Activated T-cell treated with anti-CD3 and anti-CD28 coated beads, Interleukin-2, amount 50 U/mL, for 4 hours (primary cell): Measurements from ENCODE around the gene MIF. TPM values are rescaled to one million over a fixed set of nuclear protein-coding genes. Genes with fewer than 3 reads are reported as not detected.

Source experiments
- ATAC-seq, 2 donors: fragments of 200-7000 bp; cut with Tn5 transposase; one replicate each; pipeline ENCODE4 v1.10.0; 2021
- DNase-seq: peaks from one replicate; pipeline ENCODE4 v3.0.0-alpha.2; 2020
- H3K27me3 Mint-ChIP-seq: one replicate; pipeline ENCODE4 v1.8.0; 2021; ENCODE audit warnings: low read depth, mixed read lengths
- H3K36me3 Mint-ChIP-seq: one replicate; pipeline ENCODE4 v1.8.0; 2022; ENCODE audit warnings: mixed read lengths; ENCODE audit not compliant: insufficient read depth
- H3K4me1 Mint-ChIP-seq: one replicate; pipeline ENCODE4 v1.8.0; 2021; ENCODE audit warnings: low read depth, mixed read lengths
- H3K4me3 Mint-ChIP-seq: one replicate; pipeline ENCODE4 v1.8.0; 2021; ENCODE audit warnings: mild to moderate bottlenecking, moderate library complexity, mixed read lengths
- H3K9me3 Mint-ChIP-seq: one replicate; pipeline ENCODE4 v1.8.0; 2021; ENCODE audit warnings: mixed read lengths
- total RNA-seq, 3 donors: library from RNA; stranded (reverse); gene quantifications; one replicate each; pipeline ENCODE4 v1.2.1, GENCODE V29; 2021

The MIF gene
- 1,000 to 10,000 TPM; 1,069 to 1,172 (median 1,160) TPM for total RNA-seq

DNA sequence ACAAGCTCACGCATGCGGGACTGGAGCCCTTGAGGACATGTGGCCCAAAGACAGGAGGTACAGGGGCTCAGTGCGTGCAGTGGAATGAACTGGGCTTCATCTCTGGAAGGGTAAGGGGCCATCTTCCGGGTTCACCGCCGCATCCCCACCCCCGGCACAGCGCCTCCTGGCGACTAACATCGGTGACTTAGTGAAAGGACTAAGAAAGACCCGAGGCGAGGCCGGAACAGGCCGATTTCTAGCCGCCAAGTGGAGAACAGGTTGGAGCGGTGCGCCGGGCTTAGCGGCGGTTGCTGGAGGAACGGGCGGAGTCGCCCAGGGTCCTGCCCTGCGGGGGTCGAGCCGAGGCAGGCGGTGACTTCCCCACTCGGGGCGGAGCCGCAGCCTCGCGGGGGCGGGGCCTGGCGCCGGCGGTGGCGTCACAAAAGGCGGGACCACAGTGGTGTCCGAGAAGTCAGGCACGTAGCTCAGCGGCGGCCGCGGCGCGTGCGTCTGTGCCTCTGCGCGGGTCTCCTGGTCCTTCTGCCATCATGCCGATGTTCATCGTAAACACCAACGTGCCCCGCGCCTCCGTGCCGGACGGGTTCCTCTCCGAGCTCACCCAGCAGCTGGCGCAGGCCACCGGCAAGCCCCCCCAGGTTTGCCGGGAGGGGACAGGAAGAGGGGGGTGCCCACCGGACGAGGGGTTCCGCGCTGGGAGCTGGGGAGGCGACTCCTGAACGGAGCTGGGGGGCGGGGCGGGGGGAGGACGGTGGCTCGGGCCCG lies at the start of gene MIF:
TSS of gene MIF (plus strand) at position 439 of the 765 bp plus-strand sequence. CDS start at position 531, 92 bp downstream.
- no peaks in the 10 kb centered on the region for H3K27me3 Mint-ChIP-seq
- DNase-seq (peak; percentile 96), ATAC-seq (peak; percentile 86)
- peaks cover 21% of the 10 kb centered on the region for H3K36me3 Mint-ChIP-seq
- peaks cover 20% of the 10 kb centered on the region for H3K4me1 Mint-ChIP-seq
- no peaks in the 10 kb centered on the region for H3K9me3 Mint-ChIP-seq
- H3K4me3 Mint-ChIP-seq, result peak within 1 kb of the TSS; percentile 95

DNA sequence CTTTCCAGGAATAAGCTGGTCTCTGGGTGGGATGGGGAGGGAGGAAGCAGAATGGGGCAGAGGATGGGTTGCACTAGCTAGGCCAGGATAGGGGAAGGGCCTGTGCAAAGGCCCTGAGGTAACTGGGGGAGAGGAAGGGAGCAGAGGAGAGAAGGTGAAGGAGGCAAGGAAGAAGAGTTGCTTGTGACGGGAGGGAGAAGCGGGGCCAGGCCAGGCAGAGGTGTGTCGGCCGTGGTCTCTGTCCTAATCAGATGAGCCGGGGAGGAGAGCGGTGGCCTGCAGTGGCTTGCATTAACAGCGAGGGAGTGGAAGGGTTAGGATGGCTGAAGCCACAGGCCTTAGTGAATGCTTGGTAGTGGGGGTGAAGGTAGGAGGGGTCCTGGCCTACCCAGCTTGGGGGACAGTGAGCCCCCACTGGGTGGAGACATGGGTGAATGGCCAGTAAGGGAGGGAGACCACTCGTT lies 49.4 kb upstream of the MIF start:
- Mint-ChIP-seq H3K36me3 (no peaks in the 10 kb centered on the region), H3K9me3 (no peaks in the 10 kb centered on the region), H3K4me3 (no peak overlapping the region), H3K27me3 (no peaks in the 10 kb centered on the region), H3K4me1 (peaks cover under 1% of the 10 kb centered on the region)
- no peak for DNase-seq
- ATAC-seq, result no peak

GRCh38 chr22:23845265-23846080 lies 48.7 kb upstream of the MIF start:
- Mint-ChIP-seq H3K36me3 (no peaks in the 10 kb centered on the region), H3K4me3 (no peak overlapping the region), H3K9me3 (no peaks in the 10 kb centered on the region), H3K4me1 (peaks cover 4% of the 10 kb centered on the region), H3K27me3 (no peaks in the 10 kb centered on the region)
- ATAC-seq (no peak), DNase-seq (no peak)

- no peaks in the 10 kb centered on the region for H3K36me3 Mint-ChIP-seq
- DNase-seq (no peak), ATAC-seq (no peak)
- no peaks in the 10 kb centered on the region for H3K27me3 Mint-ChIP-seq
- no peak overlapping the region for H3K4me3 Mint-ChIP-seq
- peaks cover 4% of the 10 kb centered on the region for H3K4me1 Mint-ChIP-seq
- no peaks in the 10 kb centered on the region for H3K9me3 Mint-ChIP-seq
Observed at GRCh38 chr22:23846081-23846469, 48.1 kb upstream of the MIF start.

DNA sequence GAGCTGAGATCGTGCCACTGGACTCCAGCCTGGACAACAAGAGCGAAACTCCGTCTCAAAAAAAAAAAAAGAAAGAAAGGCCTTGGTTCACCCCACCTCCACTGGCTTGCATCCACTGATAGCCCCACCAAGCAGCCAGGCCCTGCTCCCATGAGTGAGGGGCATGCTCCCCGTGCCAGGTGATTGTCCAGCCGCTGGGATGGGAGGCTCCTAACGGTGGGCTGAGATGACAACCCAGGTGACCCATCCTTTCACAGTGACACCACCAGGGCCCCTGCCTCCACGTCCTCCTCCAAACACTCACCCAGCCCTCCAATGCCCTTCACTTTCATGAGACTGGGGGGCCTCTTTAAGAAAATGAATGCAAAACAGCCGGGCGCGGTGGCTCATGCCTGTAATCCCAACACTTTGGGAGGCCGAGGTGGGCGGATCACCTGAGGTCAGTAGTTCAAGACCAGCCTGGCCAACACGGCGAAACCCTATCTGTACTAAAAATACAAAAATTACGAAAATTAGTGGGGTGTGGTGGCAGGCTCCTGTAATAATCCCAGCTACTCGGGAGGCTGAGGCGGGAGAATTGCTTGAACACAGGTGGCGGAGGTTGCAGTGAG lies 46.8 kb upstream of the MIF start:
- ATAC-seq (no peak), DNase-seq (no peak)
- no peaks in the 10 kb centered on the region for H3K9me3 Mint-ChIP-seq
- H3K4me1 Mint-ChIP-seq, result peaks cover 4% of the 10 kb centered on the region
- H3K4me3 Mint-ChIP-seq, result no peak overlapping the region
- no peaks in the 10 kb centered on the region for H3K27me3 Mint-ChIP-seq
- H3K36me3 Mint-ChIP-seq, result no peaks in the 10 kb centered on the region

- Mint-ChIP-seq H3K27me3 (no peaks in the 10 kb centered on the region), H3K4me3 (no peak overlapping the region), H3K4me1 (peaks cover 4% of the 10 kb centered on the region), H3K9me3 (no peaks in the 10 kb centered on the region), H3K36me3 (no peaks in the 10 kb centered on the region)
- ATAC-seq (no peak), DNase-seq (no peak)
Observed at GRCh38 chr22:23847991-23848864, 46.0 kb upstream of the MIF start.

DNA sequence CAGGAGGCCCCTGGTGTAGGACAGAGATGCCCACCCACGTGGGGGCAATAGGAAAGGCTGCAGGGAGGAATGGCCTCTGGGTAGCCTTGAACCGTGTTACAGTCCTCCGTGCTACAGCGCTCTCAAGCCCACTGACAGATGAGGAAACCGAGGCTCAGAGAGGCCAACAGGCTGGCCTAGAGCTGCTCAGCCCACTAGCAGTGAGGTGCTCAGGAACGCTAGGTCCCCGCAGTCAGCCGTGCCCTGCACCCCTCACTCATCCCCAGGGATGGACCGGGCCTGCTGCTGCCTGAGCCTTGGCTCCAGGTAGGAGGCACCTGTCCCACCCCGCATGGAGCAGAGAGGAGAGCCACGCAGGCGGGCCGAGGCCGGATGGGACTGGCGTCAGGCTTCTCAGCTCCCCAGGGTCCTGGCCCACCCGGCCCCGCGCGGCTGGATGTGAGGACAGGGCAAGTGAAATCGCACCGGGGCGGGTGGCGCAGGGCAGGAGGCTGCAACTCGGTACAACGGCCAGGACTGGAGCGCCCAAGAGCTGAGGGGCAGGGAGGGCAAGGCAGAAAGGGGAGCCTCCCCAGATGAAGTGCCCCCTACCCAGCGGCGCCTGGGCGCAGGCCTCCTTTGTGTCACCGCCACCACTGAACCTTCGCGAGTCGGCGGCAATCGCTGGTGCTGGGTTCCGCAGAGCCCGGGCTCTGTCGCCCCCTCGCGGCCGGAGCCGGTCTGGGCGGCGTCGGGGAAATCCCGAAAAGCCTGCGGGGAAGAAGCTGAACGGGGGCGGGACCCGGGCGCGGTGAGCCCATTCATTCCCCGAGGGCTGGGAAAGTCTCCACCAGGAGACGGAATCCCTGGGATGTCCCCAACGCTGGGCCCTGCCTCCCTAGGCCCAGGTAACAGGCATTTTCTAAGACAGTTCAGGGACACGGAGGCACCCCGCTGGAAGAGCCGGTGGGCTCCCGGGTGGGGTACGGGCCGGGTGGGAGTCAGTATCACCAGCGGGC lies 44.9 kb upstream of the MIF start:
- peak; percentile 88 for DNase-seq
- peak; percentile 91 to 94 for ATAC-seq
- Mint-ChIP-seq H3K4me3 (no peak overlapping the region), H3K9me3 (no peaks in the 10 kb centered on the region), H3K36me3 (no peaks in the 10 kb centered on the region), H3K4me1 (peaks cover 4% of the 10 kb centered on the region), H3K27me3 (no peaks in the 10 kb centered on the region)

DNA sequence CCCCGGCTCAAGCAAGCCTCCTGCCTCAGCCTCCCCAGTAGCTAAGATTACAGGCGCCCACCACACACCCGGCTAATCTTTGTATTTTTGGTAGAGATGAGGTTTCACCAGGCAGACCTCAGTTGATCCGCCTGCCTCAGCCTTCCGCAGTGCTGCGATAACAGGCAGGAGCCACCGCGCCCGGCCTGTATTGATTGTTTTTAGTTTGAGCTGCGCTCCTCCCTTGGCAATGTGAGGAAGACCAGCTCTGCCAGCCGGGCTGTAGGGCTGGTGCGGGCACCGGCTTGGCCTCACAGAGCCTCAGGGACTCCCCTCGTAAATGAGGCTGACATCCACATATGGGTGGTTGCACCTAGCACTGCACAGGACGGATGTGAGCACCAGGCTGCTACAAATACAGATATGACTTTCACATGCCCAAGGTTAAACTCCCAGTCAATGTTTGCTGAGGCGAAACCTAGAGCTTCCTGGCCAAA lies 44.0 kb upstream of the MIF start:
- H3K4me1 Mint-ChIP-seq, result peaks cover 4% of the 10 kb centered on the region
- H3K27me3 Mint-ChIP-seq, result no peaks in the 10 kb centered on the region
- no peaks in the 10 kb centered on the region for H3K9me3 Mint-ChIP-seq
- ATAC-seq (no peak), DNase-seq (no peak)
- no peaks in the 10 kb centered on the region for H3K36me3 Mint-ChIP-seq
- no peak overlapping the region for H3K4me3 Mint-ChIP-seq

DNA sequence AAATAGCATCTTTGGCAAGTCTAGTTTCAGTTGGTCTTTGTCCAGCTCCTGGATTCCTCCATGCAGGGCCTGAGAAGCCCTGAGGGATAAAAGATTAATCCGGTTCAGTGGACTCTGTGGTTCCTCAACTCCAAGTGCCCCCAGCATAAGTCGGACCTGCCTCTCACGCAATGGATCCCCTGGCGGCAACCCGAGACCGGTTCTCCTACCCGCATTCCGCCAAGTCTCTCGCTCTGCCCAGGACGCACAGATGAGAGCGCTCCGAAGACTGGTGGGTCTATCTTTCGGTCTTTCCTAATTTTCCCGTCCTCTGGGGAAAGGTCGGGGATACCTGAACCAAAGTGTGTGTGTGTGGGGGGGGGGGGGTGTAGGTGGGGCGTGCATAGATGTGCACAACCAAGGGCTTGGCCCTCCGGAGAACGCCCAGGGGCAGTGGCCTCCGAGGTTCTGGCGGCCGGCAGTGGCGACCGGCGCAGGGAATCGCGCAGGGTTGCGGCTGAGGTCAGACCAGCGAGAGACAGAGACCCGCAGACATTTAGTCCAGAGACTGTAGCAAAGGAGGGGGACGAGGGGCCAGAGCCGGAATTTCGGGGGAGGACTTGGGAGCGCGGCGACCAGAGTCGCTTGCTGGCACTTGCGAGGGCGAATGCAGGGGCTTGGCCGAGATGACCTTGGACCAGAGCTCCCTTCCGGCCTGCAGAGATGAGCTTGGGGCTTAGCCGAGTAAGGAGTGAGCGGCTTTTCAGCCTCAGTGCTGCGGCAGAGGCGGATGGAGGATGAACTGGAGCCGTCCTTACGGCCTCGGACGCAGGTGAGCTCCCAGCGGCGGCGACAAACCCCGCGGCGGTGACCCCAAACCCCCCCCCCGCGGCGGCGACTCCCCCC lies 37.2 kb upstream of the MIF start:
- DNase-seq, result no peak
- peak; percentile 49 to 51 for ATAC-seq
- Mint-ChIP-seq H3K9me3 (no peaks in the 10 kb centered on the region), H3K4me3 (peak overlapping the region; percentile 87), H3K36me3 (no peaks in the 10 kb centered on the region), H3K4me1 (peaks cover 18% of the 10 kb centered on the region), H3K27me3 (no peaks in the 10 kb centered on the region)

GRCh38 chr22:23857606-23858483 lies 36.3 kb upstream of the MIF start, which contains the start of gene SLC2A11:
Gene SLC2A11, plus strand, starts transcription at chr22:23857875. Its CDS starts 125 bp downstream, at chr22:23858000.
- Mint-ChIP-seq H3K4me3 (peak within 1 kb of the TSS; percentile 87), H3K27me3 (no peaks in the 10 kb centered on the region), H3K36me3 (no peaks in the 10 kb centered on the region), H3K4me1 (peaks cover 18% of the 10 kb centered on the region), H3K9me3 (no peaks in the 10 kb centered on the region)
- ATAC-seq, result peak; percentile 96 to 97
- DNase-seq, result peak; percentile 87

- DNase-seq (no peak), ATAC-seq (no peak)
- Mint-ChIP-seq H3K9me3 (no peaks in the 10 kb centered on the region), H3K4me3 (peak overlapping the region; percentile 87), H3K36me3 (no peaks in the 10 kb centered on the region), H3K27me3 (no peaks in the 10 kb centered on the region), H3K4me1 (peaks cover 18% of the 10 kb centered on the region)
Observed at GRCh38 chr22:23858484-23858815, 35.7 kb upstream of the MIF start.
